ENCODE results near the gene ATAD1. TPM values are rescaled to one million over a fixed set of nuclear protein-coding genes. Genes with fewer than 3 reads are reported as not detected.
A peak's percentile ranks its signal among the peaks of the same experiment; 100 is the strongest.
"Not testable (repeated sequence)": the region's sequence is repeated elsewhere in the genome, so short reads cannot be mapped to it uniquely, and the experiment has no call there.

ATAD1 gene
- total RNA-seq, 1 donor from 2014 or later: 63.2 TPM

DNA sequence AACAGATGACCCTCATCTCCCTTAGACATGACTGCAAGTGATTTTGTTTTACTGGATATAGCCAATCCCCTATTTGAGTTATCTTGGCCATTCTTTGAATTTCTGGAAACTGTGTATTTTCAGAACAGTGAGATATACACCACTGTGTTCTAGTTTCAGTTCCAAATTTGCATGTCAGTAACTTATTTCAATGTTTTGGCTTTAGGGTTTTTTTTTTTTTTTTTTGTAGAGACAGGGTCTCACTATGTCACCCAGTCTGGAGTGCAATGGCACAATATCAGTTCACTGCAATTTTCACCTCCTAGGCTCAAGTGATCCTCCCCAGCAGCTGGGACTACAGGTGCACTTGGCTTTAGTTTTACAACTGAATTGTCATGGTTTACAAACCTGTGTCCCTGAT lies 67.2 kb downstream of the ATAD1 start:
- H3K4me3 ChIP-seq: no peak overlapping the region
- Mint-ChIP-seq H3K27me3 (ENCODE audit: insufficient read depth, low read depth) (no peaks in the 10 kb centered on the region), H3K4me1 (peaks cover 15% of the 10 kb centered on the region), H3K9me3 (no peaks in the 10 kb centered on the region), H3K4me3 (no peak overlapping the region), H3K27ac (no peak overlapping the region), H3K36me3 (peaks cover 6% of the 10 kb centered on the region)
- H3K36me3 ChIP-seq: peaks cover 7% of the 10 kb centered on the region
- no peak overlapping the region for H3K9ac ChIP-seq
- H3K27me3 ChIP-seq: no peaks in the 10 kb centered on the region
- no peak overlapping the region for H2AFZ ChIP-seq (replicated peaks)
- H3K27ac ChIP-seq: peak overlapping the region; percentile 65
- no peaks in the 10 kb centered on the region for H3K9me3 ChIP-seq (ENCODE audit: low read depth)
- no peaks in the 10 kb centered on the region for H4K20me1 ChIP-seq (ENCODE audit: low read depth)
- no peak for DNase-seq (ENCODE audit: low spot score)
- no peak overlapping the region for H3K4me2 ChIP-seq
- peaks cover 25% of the 10 kb centered on the region for H3F3A ChIP-seq (ENCODE audit: low read depth)
- H3K4me1 ChIP-seq: peaks cover 18% of the 10 kb centered on the region
- H3K79me2 ChIP-seq (ENCODE audit: low read depth): no peaks in the 10 kb centered on the region
- TF ChIP-seq EZH2phosphoT487 (IDR thresholded peaks at IDR 0.05): no peak
- no peak for TF ChIP-seq EZH2 (IDR thresholded peaks at IDR 0.05)

DNA sequence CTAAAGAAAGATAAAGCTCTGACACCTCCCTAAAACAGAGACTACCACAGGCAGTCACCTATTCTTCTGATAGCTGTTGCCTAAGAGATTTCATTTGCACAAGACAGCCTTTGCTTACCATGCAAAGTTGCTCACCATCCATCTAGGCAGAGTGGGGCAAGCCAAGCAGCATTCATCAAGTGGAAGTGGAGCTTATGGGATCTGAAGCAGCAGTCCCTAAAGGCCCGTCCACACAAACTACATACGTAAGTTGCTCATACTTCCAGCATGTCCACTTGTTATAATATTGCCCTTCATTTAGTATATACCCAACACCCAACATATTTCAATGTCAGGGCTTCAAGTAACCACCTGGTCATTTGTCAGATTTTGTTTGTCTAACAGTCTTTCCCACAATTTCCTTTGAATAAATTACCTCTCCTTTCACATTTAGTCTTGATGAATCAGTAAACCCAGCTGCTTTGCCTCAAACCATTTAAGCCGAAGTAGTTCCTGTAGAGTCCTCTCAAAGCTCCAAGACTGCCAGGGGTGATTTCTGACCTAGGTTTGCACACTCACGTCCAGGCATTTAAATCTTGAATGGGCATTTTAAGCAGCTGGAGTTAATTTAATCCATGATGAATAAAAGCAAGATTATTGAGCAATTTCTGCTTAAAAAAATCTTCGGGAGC lies 67.9 kb downstream of the ATAD1 start:
- no peaks in the 10 kb centered on the region for H3K27me3 ChIP-seq
- no peak overlapping the region for H3K9ac ChIP-seq
- Mint-ChIP-seq H3K9me3 (no peaks in the 10 kb centered on the region), H3K4me3 (no peak overlapping the region), H3K27me3 (ENCODE audit: insufficient read depth, low read depth) (no peaks in the 10 kb centered on the region), H3K27ac (peak overlapping the region; percentile 35), H3K4me1 (peaks cover 15% of the 10 kb centered on the region), H3K36me3 (peaks cover 6% of the 10 kb centered on the region)
- peak overlapping the region; percentile 65 for H3K27ac ChIP-seq
- H3K4me1 ChIP-seq: peaks cover 18% of the 10 kb centered on the region
- peaks cover 25% of the 10 kb centered on the region for H3F3A ChIP-seq (ENCODE audit: low read depth)
- no peaks in the 10 kb centered on the region for H3K79me2 ChIP-seq (ENCODE audit: low read depth)
- TF ChIP-seq EZH2 (IDR thresholded peaks at IDR 0.05) (no peak), EZH2phosphoT487 (IDR thresholded peaks at IDR 0.05) (no peak)
- TF ChIP-seq, protein P1, sequence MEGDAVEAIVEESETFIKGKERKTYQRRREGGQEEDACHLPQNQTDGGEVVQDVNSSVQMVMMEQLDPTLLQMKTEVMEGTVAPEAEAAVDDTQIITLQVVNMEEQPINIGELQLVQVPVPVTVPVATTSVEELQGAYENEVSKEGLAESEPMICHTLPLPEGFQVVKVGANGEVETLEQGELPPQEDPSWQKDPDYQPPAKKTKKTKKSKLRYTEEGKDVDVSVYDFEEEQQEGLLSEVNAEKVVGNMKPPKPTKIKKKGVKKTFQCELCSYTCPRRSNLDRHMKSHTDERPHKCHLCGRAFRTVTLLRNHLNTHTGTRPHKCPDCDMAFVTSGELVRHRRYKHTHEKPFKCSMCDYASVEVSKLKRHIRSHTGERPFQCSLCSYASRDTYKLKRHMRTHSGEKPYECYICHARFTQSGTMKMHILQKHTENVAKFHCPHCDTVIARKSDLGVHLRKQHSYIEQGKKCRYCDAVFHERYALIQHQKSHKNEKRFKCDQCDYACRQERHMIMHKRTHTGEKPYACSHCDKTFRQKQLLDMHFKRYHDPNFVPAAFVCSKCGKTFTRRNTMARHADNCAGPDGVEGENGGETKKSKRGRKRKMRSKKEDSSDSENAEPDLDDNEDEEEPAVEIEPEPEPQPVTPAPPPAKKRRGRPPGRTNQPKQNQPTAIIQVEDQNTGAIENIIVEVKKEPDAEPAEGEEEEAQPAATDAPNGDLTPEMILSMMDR (IDR thresholded peaks at IDR 0.05): no peak
- no peak overlapping the region for H3K4me2 ChIP-seq
- no peaks in the 10 kb centered on the region for H3K9me3 ChIP-seq (ENCODE audit: low read depth)
- no peak overlapping the region for H3K4me3 ChIP-seq
- no peaks in the 10 kb centered on the region for H4K20me1 ChIP-seq (ENCODE audit: low read depth)
- H2AFZ ChIP-seq (replicated peaks): no peak overlapping the region
- peak; percentile 13 for DNase-seq (ENCODE audit: low spot score)
- H3K36me3 ChIP-seq: peaks cover 7% of the 10 kb centered on the region

DNA sequence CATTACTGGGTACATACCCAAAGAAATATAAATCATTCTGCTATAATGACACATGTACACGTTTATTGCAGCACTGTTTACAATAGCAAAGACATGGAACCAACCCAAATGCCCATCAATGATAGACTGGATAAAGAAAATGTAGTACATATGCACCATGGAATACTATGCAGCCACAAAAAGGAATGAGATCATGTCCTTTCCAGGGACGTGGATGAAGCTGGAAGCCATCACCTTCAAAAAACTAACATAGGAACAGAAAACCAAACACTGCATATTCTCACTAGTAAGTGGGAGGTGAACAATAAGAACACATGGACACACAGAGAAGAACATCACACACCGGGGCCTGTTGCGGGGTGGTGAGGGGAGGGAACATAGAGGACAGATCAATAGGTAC lies 69.8 kb downstream of the ATAD1 start:
- H3K4me3 ChIP-seq; H3K27me3 Mint-ChIP-seq (ENCODE audit: insufficient read depth, low read depth); H3K27ac ChIP-seq; H3K4me3 Mint-ChIP-seq; H3K4me2 ChIP-seq; H3K9ac ChIP-seq; H3K36me3 ChIP-seq; H3K27ac Mint-ChIP-seq; H4K20me1 ChIP-seq (ENCODE audit: low read depth); H3K27me3 ChIP-seq; H3K9me3 Mint-ChIP-seq; H3K36me3 Mint-ChIP-seq; DNase-seq (ENCODE audit: low spot score); H2AFZ ChIP-seq (replicated peaks); H3K9me3 ChIP-seq (ENCODE audit: low read depth); H3K79me2 ChIP-seq (ENCODE audit: low read depth): not testable (repeated sequence)
- Histone ChIP-seq H3K4me1 (peaks cover 23% of the 10 kb centered on the region), H3F3A (ENCODE audit: low read depth) (peaks cover 25% of the 10 kb centered on the region)
- H3K4me1 Mint-ChIP-seq: peaks cover 15% of the 10 kb centered on the region

DNA sequence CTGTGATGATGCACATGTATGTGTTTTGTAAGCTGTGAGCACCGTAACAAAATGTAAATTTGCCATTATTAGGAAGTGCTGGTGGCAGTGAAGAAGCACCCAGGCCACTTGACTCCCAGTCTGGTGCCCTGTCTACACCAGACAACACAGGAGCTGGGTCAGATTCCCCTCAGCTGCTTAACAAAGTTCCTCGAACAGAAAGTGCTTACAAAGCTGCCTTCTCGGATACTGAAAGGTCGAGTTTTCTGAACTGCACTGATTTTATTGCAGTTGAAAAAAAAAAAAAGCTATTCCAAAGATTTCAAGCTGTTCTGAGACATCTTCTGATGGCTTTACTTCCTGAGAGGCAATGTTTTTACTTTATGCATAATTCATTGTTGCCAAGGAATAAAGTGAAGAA lies 71.1 kb downstream of the ATAD1 start:
- H3K36me3 ChIP-seq: no peaks in the 10 kb centered on the region
- no peak overlapping the region for H3K9ac ChIP-seq
- no peaks in the 10 kb centered on the region for H4K20me1 ChIP-seq (ENCODE audit: low read depth)
- H3K4me3 ChIP-seq: no peak overlapping the region
- no peak overlapping the region for H3K4me2 ChIP-seq
- no peaks in the 10 kb centered on the region for H3K9me3 ChIP-seq (ENCODE audit: low read depth)
- Mint-ChIP-seq H3K4me1 (peaks cover 15% of the 10 kb centered on the region), H3K36me3 (peaks cover 4% of the 10 kb centered on the region), H3K4me3 (no peak overlapping the region), H3K9me3 (no peaks in the 10 kb centered on the region), H3K27me3 (ENCODE audit: insufficient read depth, low read depth) (no peaks in the 10 kb centered on the region), H3K27ac (no peak overlapping the region)
- peaks cover 25% of the 10 kb centered on the region for H3F3A ChIP-seq (ENCODE audit: low read depth)
- TF ChIP-seq EZH2phosphoT487 (IDR thresholded peaks at IDR 0.05): no peak
- H3K79me2 ChIP-seq (ENCODE audit: low read depth): no peaks in the 10 kb centered on the region
- no peak overlapping the region for H2AFZ ChIP-seq (replicated peaks)
- H3K27me3 ChIP-seq: no peaks in the 10 kb centered on the region
- no peak for DNase-seq (ENCODE audit: low spot score)
- H3K27ac ChIP-seq: no peak overlapping the region
- peaks cover 23% of the 10 kb centered on the region for H3K4me1 ChIP-seq

DNA sequence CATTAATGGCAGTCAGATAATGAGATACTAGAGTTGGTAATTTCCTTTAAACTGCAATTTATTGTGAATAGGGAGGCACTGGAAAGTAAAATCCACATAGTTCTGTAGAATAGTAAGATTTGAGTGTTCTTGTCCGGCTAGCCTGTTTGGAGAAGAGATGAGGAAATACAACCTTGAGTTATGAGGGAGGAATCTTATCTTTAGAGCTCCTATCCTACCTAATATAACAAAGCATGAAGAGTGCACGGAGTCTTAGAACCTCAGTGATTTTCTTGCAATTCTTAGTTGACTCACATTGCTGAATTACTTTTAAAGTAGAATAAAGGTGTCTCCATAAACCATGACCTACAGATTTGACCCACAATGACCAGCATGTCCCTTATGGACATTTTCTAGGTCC lies 73.4 kb downstream of the ATAD1 start:
- H3K27me3 Mint-ChIP-seq (ENCODE audit: insufficient read depth, low read depth): no peaks in the 10 kb centered on the region
- Histone ChIP-seq H3F3A (ENCODE audit: low read depth) (peaks cover 10% of the 10 kb centered on the region), H3K79me2 (ENCODE audit: low read depth) (no peaks in the 10 kb centered on the region), H2AFZ (replicated peaks) (no peak overlapping the region), H3K9me3 (ENCODE audit: low read depth) (no peaks in the 10 kb centered on the region), H3K9ac (no peak overlapping the region), H3K4me1 (peaks cover 11% of the 10 kb centered on the region), H3K4me3 (no peak overlapping the region), H3K4me2 (no peak overlapping the region), H4K20me1 (ENCODE audit: low read depth) (no peaks in the 10 kb centered on the region), H3K27ac (no peak overlapping the region), H3K27me3 (no peaks in the 10 kb centered on the region), H3K36me3 (no peaks in the 10 kb centered on the region)
- no peaks in the 10 kb centered on the region for H3K9me3 Mint-ChIP-seq
- no peak overlapping the region for H3K27ac Mint-ChIP-seq
- DNase-seq (ENCODE audit: low spot score): no peak
- no peak overlapping the region for H3K4me3 Mint-ChIP-seq
- H3K4me1 Mint-ChIP-seq: peaks cover 7% of the 10 kb centered on the region
- no peak for TF ChIP-seq EZH2 (IDR thresholded peaks at IDR 0.05)
- H3K36me3 Mint-ChIP-seq: peaks cover 4% of the 10 kb centered on the region

DNA sequence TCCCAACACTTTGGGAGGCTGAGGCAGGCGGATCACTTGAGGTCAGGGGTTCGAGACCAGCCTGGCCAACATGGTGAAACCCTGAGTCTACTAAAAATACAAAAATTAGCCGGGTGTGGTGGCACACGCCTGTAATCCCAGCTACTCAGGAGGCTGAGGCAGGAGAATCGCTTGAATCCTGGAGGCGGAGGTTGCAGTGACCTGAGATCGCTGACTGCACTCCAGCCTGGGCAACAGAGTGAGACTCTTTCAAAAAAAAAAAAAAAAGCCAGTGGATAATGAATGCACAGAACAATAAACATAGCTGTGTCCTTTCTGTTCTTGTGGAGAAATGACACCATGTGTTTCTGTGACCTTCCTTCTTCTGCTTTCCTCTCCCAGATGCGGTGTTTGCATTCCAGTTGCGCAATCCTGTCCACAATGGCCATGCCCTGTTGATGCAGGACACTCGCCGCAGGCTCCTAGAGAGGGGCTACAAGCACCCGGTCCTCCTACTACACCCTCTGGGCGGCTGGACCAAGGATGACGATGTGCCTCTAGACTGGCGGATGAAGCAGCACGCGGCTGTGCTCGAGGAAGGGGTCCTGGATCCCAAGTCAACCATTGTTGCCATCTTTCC lies 74.9 kb downstream of the ATAD1 start:
- H3K27ac ChIP-seq; H3K4me2 ChIP-seq; H3K4me1 ChIP-seq; H3K9me3 ChIP-seq (ENCODE audit: low read depth); H3K4me3 ChIP-seq; H3K9ac ChIP-seq; H3K27me3 ChIP-seq; H3K9me3 Mint-ChIP-seq; H3K4me3 Mint-ChIP-seq; H3F3A ChIP-seq (ENCODE audit: low read depth); H3K36me3 ChIP-seq; H3K36me3 Mint-ChIP-seq; H3K27ac Mint-ChIP-seq; H3K4me1 Mint-ChIP-seq; DNase-seq (ENCODE audit: low spot score); H3K79me2 ChIP-seq (ENCODE audit: low read depth); H4K20me1 ChIP-seq (ENCODE audit: low read depth); H2AFZ ChIP-seq (replicated peaks); H3K27me3 Mint-ChIP-seq (ENCODE audit: insufficient read depth, low read depth): not testable (repeated sequence)
